HG02588 (cell line): ENCODE measurements around the gene MAMLD1.
"Not testable (repeated sequence)": the region's sequence is repeated elsewhere in the genome, so short reads cannot be mapped to it uniquely, and the experiment has no call there.

ENCODE experiments used
- ATAC-seq: cut with Tn5 transposase; IDR thresholded peaks from one replicate; pipeline ENCODE4 v1.9.1; 2021; ENCODE audit warnings: mild to moderate bottlenecking, moderate library complexity; ENCODE audit not compliant: unreplicated experiment

MAMLD1 gene, protein sequence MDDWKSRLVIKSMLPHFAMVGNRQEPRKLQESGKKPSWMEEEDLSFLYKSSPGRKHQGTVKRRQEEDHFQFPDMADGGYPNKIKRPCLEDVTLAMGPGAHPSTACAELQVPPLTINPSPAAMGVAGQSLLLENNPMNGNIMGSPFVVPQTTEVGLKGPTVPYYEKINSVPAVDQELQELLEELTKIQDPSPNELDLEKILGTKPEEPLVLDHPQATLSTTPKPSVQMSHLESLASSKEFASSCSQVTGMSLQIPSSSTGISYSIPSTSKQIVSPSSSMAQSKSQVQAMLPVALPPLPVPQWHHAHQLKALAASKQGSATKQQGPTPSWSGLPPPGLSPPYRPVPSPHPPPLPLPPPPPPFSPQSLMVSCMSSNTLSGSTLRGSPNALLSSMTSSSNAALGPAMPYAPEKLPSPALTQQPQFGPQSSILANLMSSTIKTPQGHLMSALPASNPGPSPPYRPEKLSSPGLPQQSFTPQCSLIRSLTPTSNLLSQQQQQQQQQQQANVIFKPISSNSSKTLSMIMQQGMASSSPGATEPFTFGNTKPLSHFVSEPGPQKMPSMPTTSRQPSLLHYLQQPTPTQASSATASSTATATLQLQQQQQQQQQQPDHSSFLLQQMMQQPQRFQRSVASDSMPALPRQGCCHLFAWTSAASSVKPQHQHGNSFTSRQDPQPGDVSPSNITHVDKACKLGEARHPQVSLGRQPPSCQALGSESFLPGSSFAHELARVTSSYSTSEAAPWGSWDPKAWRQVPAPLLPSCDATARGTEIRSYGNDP

DNA sequence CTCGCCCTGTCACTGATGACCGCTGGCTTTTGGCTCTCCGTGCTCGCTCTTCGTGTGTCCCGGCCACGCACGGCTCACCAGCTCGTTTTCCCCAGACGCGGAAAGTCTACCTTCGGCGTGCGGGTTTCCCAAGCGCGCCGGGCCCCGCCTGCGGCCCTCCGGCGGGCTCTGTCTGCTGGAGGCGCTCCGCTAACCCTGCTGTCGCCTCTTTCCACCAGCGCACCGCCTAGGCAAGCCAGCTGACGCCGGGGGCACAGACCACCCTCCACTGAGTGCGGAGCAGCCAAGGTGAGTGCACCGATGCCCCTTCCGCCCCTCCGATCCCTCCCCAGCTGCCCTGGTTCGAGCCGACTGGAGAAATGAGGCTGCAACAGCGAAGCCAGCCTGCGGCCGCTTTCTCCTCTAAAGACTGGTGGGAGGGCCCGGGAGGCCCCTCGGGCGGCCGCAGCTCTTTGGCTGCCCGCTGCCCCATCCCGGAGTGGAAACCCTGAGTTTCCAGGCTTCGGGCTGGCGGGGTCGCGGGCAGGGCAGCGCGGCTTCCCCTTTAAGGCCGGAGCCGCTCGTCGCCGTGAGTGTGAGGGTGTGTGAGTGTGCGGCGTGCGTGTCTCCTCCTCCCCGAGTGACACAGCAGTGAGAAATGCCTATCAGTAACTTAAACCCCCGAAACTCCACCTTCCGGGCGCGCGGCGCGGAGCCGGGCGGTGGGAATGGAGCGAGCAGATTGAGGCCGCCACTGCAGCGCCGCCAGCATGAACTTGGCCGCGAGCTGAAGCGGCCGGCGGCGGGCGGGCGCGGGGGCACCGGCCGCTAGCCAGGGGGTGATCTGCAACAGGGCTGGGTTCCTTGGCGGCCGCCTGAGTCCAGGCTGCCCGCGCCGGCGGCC lies at the start of gene MAMLD1:
TSS of gene MAMLD1 (plus strand) at position 719 of the 883 bp plus-strand sequence. CDS start 82,200 bp downstream, outside the sequence.
- no peak for ATAC-seq

DNA sequence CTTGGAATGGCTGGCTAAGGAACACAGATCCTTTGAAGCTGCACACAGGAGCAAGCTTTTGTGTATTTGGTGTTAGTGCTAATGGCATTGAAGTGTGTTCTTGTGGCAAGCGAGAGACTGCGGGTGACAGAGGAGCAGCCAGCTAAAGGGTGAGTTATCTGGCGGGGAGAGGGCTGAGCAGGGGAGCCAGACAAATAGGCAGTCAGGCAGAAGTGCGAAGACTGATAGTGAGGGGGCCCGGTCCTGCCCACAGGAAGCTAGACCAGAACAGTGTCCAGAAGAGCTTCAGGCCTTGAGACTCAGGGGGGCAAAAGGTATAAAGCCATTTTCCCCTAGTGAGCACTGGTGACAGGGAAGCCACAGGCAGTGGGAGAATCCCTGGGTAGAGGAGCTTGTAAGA lies 49.6 kb upstream of the MAMLD1 start:
- ATAC-seq, result no peak

DNA sequence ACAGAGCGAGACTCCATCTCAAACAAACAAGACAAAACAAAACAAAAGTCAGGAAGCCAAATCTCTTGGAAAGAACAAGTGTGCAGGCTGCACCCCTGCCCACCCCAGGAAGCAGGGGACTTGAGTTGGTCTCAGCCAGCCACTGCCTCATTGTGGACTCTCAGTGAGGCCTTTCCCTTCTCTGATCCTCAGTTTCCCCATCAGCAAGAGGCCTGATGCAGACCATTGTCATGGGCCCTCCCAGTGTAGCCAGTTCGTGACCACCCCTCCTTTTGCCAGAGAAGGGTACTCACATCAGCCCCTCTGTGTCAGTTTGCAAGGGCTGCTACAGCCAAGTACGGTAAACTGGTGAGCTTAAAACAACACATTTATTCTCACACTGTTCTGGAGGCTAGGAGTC lies 48.9 kb upstream of the MAMLD1 start:
- no peak for ATAC-seq

DNA sequence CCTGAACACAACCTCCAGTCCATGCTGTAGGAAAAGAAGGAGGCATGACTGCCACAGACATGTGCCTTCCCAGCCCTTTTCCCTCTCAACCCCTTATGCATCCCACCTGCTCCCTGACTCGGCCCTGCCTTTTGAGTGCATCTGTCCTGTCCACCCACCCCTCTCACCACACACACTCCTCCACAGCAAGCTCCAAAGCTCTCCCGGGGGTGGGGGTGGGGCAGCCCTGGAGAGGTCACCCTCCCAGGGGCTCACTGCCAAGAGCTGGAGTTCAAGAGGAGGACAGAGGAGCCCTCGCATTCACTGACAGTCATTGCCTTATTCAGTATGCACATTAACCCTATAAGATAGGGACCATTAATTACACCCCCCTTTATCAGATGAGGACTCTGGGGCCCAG lies 46.6 kb upstream of the MAMLD1 start:
- no peak for ATAC-seq

DNA sequence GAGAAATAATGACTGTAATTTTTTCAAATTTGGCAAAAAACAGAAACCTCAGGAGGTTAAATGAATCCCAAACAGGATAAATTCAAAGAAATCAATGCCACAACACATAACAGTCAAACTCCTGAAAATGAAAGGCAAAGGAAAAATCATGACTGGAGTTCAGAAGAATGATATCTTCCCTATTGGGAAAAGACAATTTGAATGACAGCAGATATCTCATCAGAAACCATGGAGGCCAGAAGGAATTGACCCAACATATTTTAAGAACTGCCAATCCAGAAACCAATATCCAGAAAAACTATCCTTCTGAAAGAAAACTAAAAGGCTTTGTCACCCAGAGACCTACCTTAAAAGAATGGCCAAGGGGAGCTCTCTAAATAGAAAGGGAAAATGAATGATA lies 40.1 kb upstream of the MAMLD1 start:
- ATAC-seq, result no peak

DNA sequence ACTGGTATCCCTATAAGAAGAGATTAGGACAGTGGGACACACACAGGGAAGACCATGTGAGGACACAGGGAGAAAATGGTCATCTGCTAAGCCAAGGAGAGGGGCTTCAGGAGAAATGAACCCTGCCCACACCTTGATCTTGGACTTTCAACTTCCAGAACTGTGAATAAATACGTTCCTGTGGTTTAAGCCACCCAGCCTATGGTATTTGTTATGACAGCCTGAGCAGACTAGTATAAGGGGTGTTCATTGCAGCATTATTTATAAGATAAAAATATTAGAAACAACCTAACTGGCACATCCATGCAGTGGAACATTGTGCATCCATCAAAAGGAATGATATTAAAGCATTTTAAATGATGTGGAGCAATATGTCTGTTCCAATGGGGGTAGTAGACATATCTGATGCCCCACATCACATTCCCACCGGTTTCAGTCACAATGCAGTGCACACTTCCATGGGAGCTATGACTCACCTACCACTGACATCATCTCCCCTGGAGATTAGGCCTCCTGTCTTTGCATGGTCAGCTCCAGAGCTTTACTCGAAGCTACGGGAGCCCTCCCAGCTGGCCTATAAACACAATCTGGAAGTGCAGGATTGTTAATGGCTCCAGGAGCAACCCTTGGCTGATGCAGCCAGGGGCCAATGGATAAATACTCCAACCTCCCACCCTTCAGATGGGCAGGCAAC lies 38.9 kb upstream of the MAMLD1 start:
- no peak for ATAC-seq

DNA sequence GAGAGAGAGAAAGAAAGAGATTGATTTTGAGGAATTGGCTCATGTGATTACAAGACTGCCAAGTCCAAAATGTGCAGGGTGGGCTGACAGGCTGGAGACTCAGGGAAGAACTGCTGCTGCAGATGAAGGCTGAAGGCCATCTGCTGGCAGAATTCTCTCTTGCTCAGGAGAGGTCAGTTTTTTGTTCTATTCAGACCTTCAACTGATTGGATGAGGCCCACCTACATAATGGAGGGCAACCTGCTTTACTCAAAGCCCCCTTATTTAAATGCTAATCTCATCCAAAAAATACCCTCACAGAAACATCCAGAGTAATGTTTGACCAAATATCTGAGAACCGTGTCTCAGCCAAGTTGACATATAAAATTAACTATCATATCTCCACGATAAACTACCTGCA lies 38.2 kb upstream of the MAMLD1 start:
- ATAC-seq, result no peak

DNA sequence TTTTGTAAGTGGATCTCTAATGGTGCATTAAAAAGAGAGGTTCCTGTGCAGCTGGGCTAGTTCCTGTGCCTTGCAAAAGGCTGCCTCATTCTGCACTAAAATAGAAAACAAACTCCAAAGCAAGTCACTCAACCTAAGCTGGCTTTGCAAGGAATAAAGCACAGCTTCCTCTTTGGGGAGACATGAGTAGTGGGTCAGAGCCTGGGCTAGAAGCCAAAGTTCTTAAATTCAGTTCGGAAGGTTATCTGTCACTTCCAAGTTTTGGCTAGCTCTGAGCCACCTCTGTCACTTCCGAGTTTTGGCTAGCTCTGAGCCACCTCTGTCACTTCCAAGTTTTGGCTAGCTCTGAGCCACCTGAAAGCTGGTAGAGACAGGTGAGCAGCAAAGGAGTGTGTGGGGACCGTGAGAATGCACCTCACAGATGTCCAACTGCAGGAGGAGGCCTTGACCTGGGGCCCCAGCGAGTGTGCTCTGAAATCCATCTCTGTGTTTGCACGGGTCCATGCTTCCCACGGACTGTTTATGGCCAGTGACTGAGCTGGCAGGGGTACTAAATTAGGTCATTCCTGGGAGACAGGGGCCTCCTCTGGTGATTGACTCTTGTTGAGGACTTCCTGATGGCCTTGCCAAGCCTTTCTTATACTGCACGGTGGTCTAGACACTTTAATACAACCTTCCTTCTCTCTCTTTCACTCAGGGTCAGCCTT lies 36.4 kb upstream of the MAMLD1 start:
- no peak for ATAC-seq

DNA sequence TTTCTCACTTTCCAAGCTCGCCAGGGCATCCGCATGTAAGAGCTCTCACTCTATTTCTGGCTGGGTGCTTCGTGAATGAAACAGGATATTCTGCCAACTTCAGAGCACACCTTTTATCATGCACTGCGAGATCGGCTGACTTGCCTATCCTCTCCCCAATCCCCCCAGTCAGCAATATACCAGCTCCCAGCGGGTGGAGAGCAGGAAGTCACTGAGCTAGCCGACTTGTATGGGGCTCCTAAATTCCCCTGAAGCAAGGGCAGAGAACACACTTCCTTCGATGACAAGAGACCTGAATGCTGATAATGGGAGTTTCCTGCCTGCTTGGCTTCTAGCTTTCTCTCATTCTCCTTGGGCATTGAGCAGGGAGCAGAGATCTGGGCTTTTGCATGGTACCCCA lies 33.8 kb upstream of the MAMLD1 start:
- no peak for ATAC-seq

DNA sequence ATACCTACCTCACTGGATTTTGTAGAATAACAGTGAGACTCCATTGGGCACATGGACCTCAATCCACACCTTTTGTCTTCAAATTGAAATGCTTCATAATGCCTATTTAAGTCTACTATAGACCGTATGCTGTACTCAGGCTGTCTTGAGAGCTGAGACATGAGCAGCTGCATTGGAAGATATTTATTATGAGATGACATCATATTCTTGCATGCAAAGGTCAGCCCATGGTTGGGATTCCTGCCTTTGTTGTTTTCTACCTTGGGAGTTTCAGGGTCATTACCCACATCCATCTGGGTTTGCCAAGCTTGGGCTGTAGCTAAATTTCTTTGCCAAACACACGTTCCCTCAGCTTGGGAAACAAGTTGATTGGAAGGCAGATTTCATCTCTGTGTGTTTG lies 33.2 kb upstream of the MAMLD1 start:
- no peak for ATAC-seq

DNA sequence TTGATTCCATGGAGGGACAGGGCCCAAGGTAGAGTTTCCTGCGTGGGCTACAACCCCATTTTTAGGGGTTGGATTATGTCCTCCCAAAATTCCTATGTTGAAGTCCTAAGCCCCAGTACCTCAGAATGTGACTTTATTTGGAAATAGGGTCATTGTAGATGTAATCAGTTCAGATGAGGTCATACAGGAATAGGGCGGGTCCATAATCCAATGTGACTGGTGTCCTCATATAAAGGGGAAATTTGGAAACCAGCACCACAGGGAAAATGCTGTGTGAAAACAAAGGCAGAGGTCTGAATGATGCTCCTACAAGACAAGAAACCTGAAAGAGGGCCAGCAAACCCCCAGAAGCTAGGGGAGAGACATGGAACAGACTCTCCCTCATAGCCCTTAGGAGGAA lies 31.1 kb upstream of the MAMLD1 start:
- ATAC-seq, result no peak

DNA sequence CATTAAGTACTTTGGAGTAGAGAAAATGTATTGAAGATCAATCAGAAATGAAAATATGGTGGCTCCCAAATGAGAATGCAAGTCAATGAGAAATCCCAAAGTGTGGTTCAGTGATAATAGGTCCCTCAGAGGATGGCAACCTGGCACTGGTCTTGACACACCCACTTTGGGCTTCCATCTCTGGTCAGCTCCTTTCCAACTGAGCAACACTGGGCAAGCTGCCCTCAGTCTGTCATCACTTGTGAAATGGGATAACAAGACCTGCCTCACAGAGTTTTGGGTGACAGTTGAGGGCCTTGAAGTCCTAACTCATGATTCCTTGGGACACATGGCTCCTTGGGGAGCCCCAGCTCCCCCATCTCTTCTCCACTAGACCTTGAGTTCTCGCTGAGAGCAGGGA lies 29.0 kb upstream of the MAMLD1 start:
- ATAC-seq, result no peak

DNA sequence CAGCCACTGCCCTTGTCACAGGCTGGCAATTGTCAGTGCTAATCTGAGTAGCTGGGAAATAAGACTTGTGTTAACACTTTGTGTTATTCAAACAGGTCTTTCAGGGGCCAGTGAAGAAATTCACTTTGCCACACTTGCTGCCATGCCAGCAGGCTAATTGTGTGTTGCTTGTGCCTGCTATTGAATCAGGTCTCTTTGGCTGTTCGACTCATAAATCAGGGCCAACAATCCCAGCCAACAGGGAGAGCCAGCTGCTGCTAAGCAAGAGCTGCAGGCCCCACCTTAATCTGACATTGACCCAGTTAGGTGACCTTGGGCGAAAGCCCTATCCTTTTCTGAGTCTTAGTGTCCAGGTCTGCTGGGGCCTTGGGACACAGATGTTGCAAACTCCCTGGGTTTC lies 28.1 kb upstream of the MAMLD1 start:
- ATAC-seq, result no peak

DNA sequence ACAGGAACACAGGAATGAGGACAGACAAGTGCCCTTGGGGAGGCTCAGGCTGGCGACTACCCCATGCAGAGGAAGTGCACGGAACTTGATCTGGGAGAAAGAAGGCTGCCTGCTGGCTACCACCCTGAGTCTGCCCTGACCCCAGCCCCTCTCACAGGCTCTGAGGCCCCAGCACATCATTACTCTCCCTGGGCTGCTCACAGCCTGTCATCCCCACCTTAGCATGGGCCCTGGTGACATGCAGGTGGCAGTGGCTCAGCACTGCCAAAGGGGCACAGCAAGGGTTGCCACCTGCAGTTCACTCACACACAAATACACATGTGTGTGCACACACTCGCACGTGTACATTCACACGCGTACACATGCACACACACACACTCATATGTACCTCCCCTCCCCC lies 26.1 kb upstream of the MAMLD1 start:
- ATAC-seq, result no peak

DNA sequence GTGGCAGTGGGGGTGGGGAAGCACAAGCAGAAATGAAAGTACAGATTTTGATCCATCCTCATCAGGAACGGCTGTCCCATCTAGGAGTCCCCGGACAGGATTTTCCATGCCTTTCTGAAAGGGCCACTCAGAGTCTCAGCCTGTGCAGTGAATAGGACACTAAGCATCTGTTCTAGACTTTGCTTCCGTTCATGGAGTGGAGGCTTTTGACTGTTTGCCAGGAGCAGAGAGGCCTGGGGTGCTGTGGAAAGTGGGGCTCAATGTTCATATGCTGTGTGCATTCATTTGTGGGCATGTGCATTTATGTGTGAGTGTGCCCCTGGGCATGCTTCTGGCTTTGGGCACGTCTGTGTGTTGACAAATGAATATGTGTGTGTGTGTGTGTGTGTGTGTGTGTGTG lies 25.6 kb upstream of the MAMLD1 start:
- no peak for ATAC-seq

DNA sequence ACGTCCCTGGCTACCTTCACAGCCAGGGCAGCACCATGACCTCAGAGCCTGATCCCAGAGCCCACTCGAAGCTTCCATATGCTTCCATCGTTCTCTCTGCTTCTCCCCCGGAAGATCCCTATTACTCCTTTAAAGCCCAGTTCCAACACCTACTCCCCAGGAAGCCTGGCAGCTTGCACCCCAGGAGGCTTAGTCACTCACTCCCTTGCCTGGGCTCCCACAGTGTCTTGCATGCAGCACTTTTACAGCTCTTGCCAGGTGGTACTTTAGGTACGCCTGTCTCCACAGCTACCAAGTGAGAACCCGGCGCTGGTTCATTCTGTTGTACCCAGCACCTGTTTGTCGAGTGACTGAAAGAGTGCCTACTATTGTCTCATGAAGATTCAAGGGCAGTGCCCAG lies 24.5 kb upstream of the MAMLD1 start:
- no peak for ATAC-seq

DNA sequence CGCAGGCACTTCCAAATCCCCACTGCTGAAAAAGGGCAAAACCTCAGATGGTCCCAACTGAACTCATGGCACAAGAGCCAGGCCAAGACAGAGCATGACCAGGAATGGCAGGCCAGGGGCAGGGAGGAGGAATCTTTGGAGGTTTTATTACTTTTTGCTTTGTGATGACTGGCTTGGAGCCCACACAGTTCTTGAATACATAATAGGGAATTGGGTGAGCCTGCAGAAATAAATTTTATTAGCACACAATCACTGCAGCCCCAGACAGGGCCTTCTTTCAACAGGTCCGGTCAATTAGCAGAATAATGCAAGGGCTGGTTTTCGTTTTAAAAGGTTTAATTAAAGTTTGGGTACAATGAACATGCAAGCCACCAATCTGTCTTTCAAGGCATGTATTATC lies 23.4 kb upstream of the MAMLD1 start:
- no peak for ATAC-seq

DNA sequence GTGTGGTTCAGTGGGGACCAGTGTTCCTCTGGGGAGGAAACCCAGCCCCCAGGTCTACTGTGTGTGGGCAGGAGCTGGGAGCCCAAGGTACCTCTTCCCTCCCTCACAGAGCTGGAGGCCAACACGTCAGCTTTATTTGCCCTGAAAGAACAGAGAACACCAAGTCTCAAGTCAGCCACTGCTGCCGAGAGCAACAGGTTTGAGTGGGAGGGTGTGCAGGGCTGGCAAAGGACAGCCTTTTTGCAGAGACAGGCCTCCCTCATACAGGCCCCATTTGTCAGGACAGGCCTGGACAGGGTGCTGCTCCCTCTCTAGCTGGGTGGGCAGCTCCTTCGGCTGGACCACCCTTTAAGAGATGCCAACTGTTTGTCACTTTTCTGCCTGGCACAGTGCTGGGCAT lies 22.8 kb upstream of the MAMLD1 start:
- not testable (repeated sequence) for ATAC-seq

DNA sequence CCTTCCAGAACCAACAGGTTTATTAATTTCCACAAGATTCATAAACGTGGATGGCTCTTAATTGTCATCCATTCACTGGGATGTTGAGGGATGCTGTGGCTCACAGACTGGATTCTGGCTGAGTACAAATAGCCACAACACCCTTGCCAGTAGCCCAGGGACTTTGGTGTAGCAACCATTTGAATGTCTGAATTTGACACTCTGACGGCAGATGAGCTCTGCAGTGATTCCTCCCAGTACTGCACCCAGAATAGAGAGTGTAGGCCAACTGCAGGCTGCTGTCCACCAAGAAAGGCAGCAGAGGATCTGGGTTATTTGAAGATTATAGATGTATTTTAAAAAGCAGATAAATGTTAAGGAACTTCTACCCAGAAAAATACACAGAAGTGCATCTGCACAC lies 15.6 kb upstream of the MAMLD1 start:
- ATAC-seq, result no peak

DNA sequence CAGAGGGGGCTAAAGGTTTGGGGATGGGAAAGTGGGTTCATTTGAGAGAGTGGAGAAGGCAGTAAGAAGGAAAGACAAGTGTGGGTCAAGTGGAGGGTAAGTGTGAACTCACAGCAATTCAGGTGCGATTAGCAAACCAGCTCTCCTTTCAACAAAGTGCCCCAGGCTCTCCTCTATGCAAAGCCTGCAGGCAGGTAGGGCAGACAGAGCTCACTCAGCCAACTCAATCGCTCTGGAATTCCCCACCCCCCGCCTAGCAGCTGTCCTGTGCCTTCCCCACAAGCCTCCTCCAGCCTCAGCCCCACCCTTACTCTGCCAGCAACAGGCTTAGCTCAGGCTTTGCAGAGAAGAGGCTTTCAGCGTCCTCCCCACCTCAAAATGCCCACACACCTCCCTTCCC lies 14.8 kb upstream of the MAMLD1 start:
- no peak for ATAC-seq
